ENCODE results near the gene MAJIN. TPM values are rescaled to one million over a fixed set of nuclear protein-coding genes. Genes with fewer than 3 reads are reported as not detected.

MAJIN gene
- total RNA-seq, 1 donor from 2014 or later = not detected

- Mint-ChIP-seq H3K36me3 (ENCODE audit: low read depth) (peaks cover 24% of the 10 kb centered on the region), H3K9me3 (ENCODE audit: low read depth) (no peaks in the 10 kb centered on the region), H3K4me1 (ENCODE audit: low read depth) (peaks cover 27% of the 10 kb centered on the region), H3K4me3 (ENCODE audit: unreplicated experiment) (no peak overlapping the region), H3K27me3 (ENCODE audit: low read depth) (no peaks in the 10 kb centered on the region), H3K27ac (ENCODE audit: unreplicated experiment) (no peak overlapping the region)
- DNase-seq (ENCODE audit: low spot score) = no peak
- TF ChIP-seq CTCF (IDR thresholded peaks at IDR 0.05) = no peak
Measured at GRCh38 chr11:64926689-64927088, 45.2 kb downstream of the MAJIN start.

DNA sequence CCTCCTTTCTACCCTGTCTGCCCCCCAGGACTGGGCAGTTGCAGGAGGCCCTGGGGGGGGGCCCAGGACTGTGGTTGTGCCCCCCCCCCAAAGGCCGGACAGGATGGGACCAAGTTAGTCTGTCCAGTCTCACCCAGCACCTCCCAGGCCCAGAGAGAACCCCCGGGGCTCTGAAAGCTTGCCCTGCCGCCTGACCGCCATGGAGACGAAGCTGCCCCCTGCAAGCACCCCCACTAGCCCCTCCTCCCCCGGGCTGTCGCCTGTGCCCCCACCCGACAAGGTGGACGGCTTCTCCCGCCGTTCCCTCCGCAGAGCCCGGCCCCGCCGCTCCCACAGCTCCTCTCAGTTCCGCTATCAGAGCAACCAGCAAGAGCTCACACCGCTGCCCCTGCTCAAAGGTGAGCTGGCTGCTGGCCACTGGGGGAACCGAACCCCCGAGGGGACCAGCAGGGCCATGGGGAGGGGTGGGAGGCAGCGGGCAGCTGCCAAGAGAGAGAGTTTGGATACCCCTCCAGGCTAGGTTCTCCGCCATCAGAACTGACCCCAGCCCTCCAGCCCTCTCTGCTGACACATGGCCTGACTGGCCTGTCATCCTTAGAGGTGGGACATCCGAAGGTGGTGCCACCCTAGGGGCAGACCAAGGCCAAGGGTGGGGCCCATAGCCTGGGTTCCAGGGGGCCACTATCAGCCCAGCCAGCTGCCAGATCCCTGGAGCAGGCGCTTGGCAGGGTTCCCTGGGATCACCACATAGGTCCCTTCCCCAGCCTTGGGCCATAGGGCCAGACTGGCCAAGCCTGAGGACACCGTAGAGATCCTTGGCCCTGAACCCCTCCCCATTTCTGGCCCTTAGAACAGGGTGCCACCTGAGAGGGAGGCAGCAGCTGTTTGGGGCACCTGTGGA is 46.1 kb downstream of the MAJIN start:
- no peak for TF ChIP-seq CTCF (IDR thresholded peaks at IDR 0.05)
- Mint-ChIP-seq H3K27me3 (ENCODE audit: low read depth) (no peaks in the 10 kb centered on the region), H3K27ac (ENCODE audit: unreplicated experiment) (no peak overlapping the region), H3K36me3 (ENCODE audit: low read depth) (peaks cover 18% of the 10 kb centered on the region), H3K9me3 (ENCODE audit: low read depth) (no peaks in the 10 kb centered on the region), H3K4me1 (ENCODE audit: low read depth) (peaks cover 27% of the 10 kb centered on the region), H3K4me3 (ENCODE audit: unreplicated experiment) (peak overlapping the region; percentile 94)
- DNase-seq (ENCODE audit: low spot score) = no peak

- H3K27ac Mint-ChIP-seq (ENCODE audit: unreplicated experiment) = peak overlapping the region; percentile 75
- H3K9me3 Mint-ChIP-seq (ENCODE audit: low read depth) = no peaks in the 10 kb centered on the region
- TF ChIP-seq CTCF (IDR thresholded peaks at IDR 0.05) = no peak
- no peak for DNase-seq (ENCODE audit: low spot score)
- H3K4me1 Mint-ChIP-seq (ENCODE audit: low read depth) = peaks cover 27% of the 10 kb centered on the region
- H3K4me3 Mint-ChIP-seq (ENCODE audit: unreplicated experiment) = peak overlapping the region; percentile 94
- peaks cover 9% of the 10 kb centered on the region for H3K36me3 Mint-ChIP-seq (ENCODE audit: low read depth)
- H3K27me3 Mint-ChIP-seq (ENCODE audit: low read depth) = no peaks in the 10 kb centered on the region
Measured at GRCh38 chr11:64924910-64925284, 47.0 kb downstream of the MAJIN start.

GRCh38 chr11:64923944-64924909 is 47.7 kb downstream of the MAJIN start, which contains the start of gene PPP2R5B:
PPP2R5B (plus strand) TSS chr11:64924689; CDS start chr11:64925735, 1,046 bp downstream.
- H3K27me3 Mint-ChIP-seq (ENCODE audit: low read depth) = no peaks in the 10 kb centered on the region
- H3K4me1 Mint-ChIP-seq (ENCODE audit: low read depth) = peaks cover 27% of the 10 kb centered on the region
- H3K9me3 Mint-ChIP-seq (ENCODE audit: low read depth) = no peaks in the 10 kb centered on the region
- TF ChIP-seq CTCF (IDR thresholded peaks at IDR 0.05) = no peak
- H3K36me3 Mint-ChIP-seq (ENCODE audit: low read depth) = peaks cover 5% of the 10 kb centered on the region
- H3K27ac Mint-ChIP-seq (ENCODE audit: unreplicated experiment) = peak within 1 kb of the TSS; percentile 98
- H3K4me3 Mint-ChIP-seq (ENCODE audit: unreplicated experiment) = peak within 1 kb of the TSS; percentile 94
- no peak for DNase-seq (ENCODE audit: low spot score)

GRCh38 chr11:64923151-64923661 is 48.7 kb downstream of the MAJIN start:
- H3K27me3 Mint-ChIP-seq (ENCODE audit: low read depth) = no peaks in the 10 kb centered on the region
- H3K4me3 Mint-ChIP-seq (ENCODE audit: unreplicated experiment) = no peak overlapping the region

More at GRCh38 chr11:64923151-64923661, 48.7 kb downstream of the MAJIN start:
- DNase-seq (ENCODE audit: low spot score) = no peak
- Mint-ChIP-seq H3K4me1 (ENCODE audit: low read depth) (peaks cover 29% of the 10 kb centered on the region), H3K36me3 (ENCODE audit: low read depth) (peaks cover 4% of the 10 kb centered on the region), H3K27ac (ENCODE audit: unreplicated experiment) (no peak overlapping the region), H3K9me3 (ENCODE audit: low read depth) (no peaks in the 10 kb centered on the region)
- no peak for TF ChIP-seq CTCF (IDR thresholded peaks at IDR 0.05)
